22Rv1 (cell line): ENCODE measurements around the gene TMEM252.
A peak's percentile ranks its signal among the peaks of the same experiment; 100 is the strongest.

Experiments
- H3K27ac ChIP-seq: fragments of 450-650 bp; 2 replicates; pipeline ENCODE4 v1.5.1; 2017
- ZFX ChIP-seq: fragments of 450-650 bp; IDR thresholded peaks from 2 replicates; pipeline ENCODE4 v1.6.1; 2017; ENCODE audit warnings: antibody characterized with exemption, borderline replicate concordance
- TF ChIP-seq, protein P1 (sequence below): fragments of 450-650 bp; IDR thresholded peaks from 2 replicates; pipeline ENCODE4 v1.5.1; 2017; ENCODE audit warnings: mild to moderate bottlenecking

The TMEM252 gene

DNA sequence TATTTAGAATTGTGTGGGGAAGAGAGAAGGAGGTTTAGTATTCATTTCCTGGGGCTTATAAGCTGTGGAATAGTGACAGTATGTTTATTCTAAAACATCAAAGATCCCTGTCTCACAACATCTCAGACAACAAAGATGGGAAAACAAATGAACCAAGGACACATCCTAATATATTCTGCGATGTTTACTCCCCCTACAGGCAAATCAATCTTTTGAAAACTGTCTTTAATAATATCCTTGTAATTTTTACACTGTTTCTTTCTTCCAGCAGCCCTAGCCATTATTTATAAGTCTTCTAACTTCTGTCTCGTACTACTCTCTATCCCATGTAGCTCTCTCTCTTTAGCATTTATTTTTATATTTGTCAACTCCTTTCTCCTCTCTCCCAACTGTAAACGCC is 33.5 kb upstream of the TMEM252 start:
- H3K27ac ChIP-seq, result no peak overlapping the region
- TF ChIP-seq ZFX, result no peak
- TF ChIP-seq, protein P1, sequence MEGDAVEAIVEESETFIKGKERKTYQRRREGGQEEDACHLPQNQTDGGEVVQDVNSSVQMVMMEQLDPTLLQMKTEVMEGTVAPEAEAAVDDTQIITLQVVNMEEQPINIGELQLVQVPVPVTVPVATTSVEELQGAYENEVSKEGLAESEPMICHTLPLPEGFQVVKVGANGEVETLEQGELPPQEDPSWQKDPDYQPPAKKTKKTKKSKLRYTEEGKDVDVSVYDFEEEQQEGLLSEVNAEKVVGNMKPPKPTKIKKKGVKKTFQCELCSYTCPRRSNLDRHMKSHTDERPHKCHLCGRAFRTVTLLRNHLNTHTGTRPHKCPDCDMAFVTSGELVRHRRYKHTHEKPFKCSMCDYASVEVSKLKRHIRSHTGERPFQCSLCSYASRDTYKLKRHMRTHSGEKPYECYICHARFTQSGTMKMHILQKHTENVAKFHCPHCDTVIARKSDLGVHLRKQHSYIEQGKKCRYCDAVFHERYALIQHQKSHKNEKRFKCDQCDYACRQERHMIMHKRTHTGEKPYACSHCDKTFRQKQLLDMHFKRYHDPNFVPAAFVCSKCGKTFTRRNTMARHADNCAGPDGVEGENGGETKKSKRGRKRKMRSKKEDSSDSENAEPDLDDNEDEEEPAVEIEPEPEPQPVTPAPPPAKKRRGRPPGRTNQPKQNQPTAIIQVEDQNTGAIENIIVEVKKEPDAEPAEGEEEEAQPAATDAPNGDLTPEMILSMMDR, result 0 out of 2 replicates have a peak, but pooled peaks have one; percentile 5

DNA sequence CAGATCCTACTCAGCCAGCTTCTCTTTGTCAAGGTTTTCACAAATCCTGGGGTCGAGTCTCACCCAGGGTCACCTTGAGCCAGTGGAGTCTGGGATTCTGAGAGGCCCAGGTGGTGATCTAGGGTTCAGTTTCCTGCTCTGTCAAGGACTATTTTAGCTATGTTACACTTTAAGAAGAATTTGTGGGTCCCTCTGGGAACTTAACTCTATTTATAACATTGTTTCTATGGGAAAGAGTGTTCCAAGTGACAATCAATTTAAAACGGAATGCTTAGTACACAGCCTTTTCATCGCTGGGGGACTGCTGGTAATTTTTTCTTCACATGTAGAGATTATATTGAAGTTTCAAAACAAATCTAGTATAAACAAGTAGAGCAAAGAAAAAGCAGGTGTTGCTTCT is 26.9 kb upstream of the TMEM252 start:
- TF ChIP-seq, protein P1, result no peak
- no peak for TF ChIP-seq ZFX
- no peak overlapping the region for H3K27ac ChIP-seq

DNA sequence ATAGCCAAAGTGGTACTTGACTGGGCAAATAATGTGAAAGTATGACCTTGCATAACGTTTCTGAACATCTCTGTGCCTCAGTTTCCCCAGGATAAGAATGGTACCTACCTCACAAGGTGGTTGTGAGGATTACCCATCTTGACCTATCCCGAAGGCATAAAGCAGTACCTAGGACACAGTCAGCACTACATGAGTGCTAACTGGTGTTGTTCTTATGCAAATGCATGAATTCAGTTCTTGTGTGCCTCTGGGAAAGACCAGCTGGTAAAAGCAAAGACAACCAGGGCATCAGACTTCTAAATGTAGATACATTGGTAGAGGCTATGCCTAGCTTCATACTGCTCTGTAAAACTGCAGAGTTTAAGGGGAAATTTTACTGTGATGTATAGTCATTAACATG is 21.8 kb upstream of the TMEM252 start:
- TF ChIP-seq, protein P1, result no peak
- no peak for TF ChIP-seq ZFX
- no peak overlapping the region for H3K27ac ChIP-seq

DNA sequence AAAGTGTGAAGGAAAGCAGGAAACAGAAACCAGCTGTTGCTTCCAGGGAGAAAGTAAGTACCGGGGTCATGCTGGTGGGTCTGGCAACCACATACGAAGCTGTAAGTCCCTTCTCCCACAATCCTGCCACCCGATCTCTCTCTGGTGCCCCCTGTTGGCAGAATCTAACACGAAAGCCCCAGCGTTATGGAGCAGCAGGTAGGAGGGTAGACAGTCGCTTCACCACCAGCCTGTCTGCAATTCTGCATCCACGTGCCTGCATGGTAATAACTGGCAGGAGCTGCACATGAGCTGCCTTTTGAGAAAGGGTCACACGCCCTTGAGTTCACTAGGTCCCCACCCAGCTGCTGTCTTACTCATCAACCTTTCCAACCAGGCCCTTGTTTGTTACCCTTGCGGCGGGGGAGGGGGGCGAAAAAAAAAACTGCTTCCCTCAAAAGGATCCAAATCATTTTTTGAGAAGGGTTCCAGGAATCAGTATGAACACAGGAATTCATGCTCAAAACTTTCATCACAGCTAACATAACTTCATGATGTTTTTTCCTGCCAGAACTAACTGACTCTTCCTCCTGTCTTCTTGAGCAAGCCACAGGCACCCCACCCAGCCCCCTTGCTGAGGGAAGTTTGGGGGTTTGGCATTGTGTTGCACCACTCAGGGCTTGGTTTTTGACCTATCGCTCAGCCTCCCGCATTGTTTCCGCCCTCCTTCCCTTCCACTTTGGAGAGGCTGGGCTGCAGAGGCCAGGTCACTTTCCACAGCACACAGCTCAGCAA is 19.6 kb upstream of the TMEM252 start:
- no peak overlapping the region for H3K27ac ChIP-seq
- TF ChIP-seq, protein P1, result peak; percentile 70
- TF ChIP-seq ZFX, result no peak

DNA sequence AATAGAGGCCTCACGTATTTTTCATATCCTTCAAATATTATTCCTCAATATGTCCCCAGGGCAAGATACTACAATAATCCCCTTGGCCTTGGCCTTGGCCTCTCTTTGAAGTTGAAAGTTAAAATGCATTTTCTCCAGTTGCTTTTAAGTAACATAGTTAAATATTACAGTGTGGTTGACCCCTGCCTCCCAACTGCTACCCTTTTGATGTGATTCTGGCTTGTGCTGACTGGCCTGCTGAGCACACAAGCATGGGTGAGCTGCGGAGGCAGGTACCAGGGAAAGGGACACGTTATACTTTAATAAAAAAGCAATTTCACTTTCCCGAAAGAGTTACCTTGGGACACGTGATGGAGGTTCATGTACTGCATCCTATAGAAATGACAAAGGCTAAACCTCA is 17.9 kb upstream of the TMEM252 start:
- TF ChIP-seq ZFX, result no peak
- TF ChIP-seq, protein P1, result no peak

DNA sequence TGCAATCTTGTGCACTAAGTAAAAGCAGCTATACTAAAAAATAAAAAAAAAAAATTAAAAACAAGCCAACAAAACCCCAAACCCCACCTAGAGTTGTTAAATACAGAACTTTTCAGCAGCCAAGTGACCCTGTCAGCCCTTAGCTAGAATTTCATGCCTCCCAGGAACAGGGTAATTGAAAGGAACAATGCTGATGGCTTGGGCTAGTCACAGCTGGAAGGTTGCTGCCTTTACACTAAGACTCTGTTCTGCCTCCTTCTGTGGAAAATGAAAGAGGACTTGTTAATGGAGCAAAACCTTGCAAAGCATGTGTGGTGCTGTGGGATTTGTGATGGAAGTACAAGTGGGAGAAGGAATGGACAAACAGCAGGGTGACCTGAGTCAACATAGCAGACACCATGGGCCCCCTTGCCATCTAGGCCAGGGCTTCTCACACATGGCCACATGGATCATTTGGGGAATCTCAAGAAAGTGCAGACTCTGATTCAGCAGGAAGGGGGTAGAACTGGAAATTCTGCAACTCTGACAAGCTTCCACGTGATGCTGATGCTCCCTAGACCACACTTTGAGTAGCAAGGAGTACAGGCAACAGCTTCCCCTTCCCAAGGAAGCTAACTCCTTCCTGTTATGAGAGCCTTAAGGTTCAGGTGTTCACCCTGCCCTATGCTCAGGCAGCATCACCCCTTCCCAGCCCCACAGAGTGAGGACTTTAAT is 14.9 kb upstream of the TMEM252 start:
- H3K27ac ChIP-seq, result no peak overlapping the region
- no peak for TF ChIP-seq ZFX
- TF ChIP-seq, protein P1, result no peak

More for the DNA sequence above, 17.9 kb upstream of the TMEM252 start:
- H3K27ac ChIP-seq, result no peak overlapping the region
